Caco-2 (cell line): ENCODE measurements around the gene SYNPO2. TPM values are rescaled to one million over a fixed set of nuclear protein-coding genes. Genes with fewer than 3 reads are reported as not detected.

ENCODE experiments used
- Bru-seq: library from RNA; stranded (reverse); fragments of 400-500 nt; gene quantifications from one replicate; lab custom pipeline; 2021; lab: Mats Ljungman, UMichigan
- BruChase-seq, 2 experiments: library from RNA; stranded (reverse); fragments of 400-500 nt; gene quantifications; one replicate each; lab custom pipeline; 2021; lab: Mats Ljungman, UMichigan
- BruUV-seq: library from RNA; stranded (reverse); fragments of 400-500 nt; replicated peaks from 2 replicates; lab custom pipeline; 2021; lab: Mats Ljungman, UMichigan
- CTCF ChIA-PET: fragments of 300-600 bp; sonication (Branson Sonifier 250); formaldehyde crosslinking; loops from one replicate; lab custom pipeline; 2022; ENCODE audit warnings: antibody characterized with exemption; lab: Charles Lee
- POLR2A ChIA-PET: fragments of 300-600 bp; sonication (Branson Sonifier 250); formaldehyde crosslinking; loops from one replicate; lab custom pipeline; 2022; ENCODE audit warnings: antibody characterized with exemption; lab: Charles Lee
- DNase-seq, 2 experiments: peaks; one replicate each; pipeline versions ENCODE4 v3.0.0 to v3.0.0-alpha.2; 2020 to 2022
- H3K27me3 ChIP-seq: replicated peaks from 2 replicates; pipeline ENCODE4 v1.6.0; 2011; ENCODE audit warnings: low read length; ENCODE audit not compliant: control insufficient read depth, insufficient read depth
- H3K36me3 ChIP-seq: 2 replicates; pipeline ENCODE4 v1.5.1; 2011; ENCODE audit warnings: low read length; ENCODE audit not compliant: control insufficient read depth, insufficient read depth
- H3K4me1 ChIP-seq: fragments of 250-450 bp; sonication (Bioruptor Pico); 2 replicates; pipeline ENCODE4 v1.5.1; 2020; ENCODE audit warnings: mild to moderate bottlenecking
- H3K4me3 ChIP-seq: 2 replicates; pipeline ENCODE4 v1.5.1; 2011; ENCODE audit warnings: low read depth, mild to moderate bottlenecking, control low read depth, low read length
- H3K9me3 ChIP-seq: fragments of 250-450 bp; sonication (Bioruptor Pico); 2 replicates; pipeline ENCODE4 v1.5.1; 2020; ENCODE audit warnings: mild to moderate bottlenecking, moderate library complexity
- H3K27ac Mint-ChIP-seq: one replicate; pipeline ENCODE4 v1.8.0; 2022; ENCODE audit warnings: mixed read lengths; ENCODE audit not compliant: unreplicated experiment
- H3K27me3 Mint-ChIP-seq: one replicate; pipeline ENCODE4 v1.8.0; 2022; ENCODE audit warnings: mixed read lengths; ENCODE audit not compliant: insufficient read depth, unreplicated experiment
- H3K36me3 Mint-ChIP-seq: one replicate; pipeline ENCODE4 v1.8.0; 2022; ENCODE audit warnings: mild to moderate bottlenecking, mixed read lengths; ENCODE audit not compliant: insufficient read depth, unreplicated experiment
- H3K4me1 Mint-ChIP-seq: one replicate; pipeline ENCODE4 v1.8.0; 2022; ENCODE audit warnings: low read depth, mixed read lengths; ENCODE audit not compliant: unreplicated experiment
- H3K4me3 Mint-ChIP-seq: one replicate; pipeline ENCODE4 v1.8.0; 2022; ENCODE audit warnings: mild to moderate bottlenecking, moderate library complexity, mixed read lengths; ENCODE audit not compliant: unreplicated experiment
- H3K9me3 Mint-ChIP-seq: one replicate; pipeline ENCODE4 v1.8.0; 2022; ENCODE audit warnings: mixed read lengths; ENCODE audit not compliant: unreplicated experiment
- CTCF ChIP-seq, 2 experiments: fragments of 200-600 bp in 1 of 2; IDR thresholded peaks; 1 replicate in 1 of 2; 2 replicates in 1 of 2; pipeline versions ENCODE4 v1.5.1 to v1.8.0; 2011 to 2022; ENCODE audit warnings: antibody characterized with exemption in 1 of 2, control low read depth in 1 of 2, inconsistent platforms in 1 of 2, low read depth in 1 of 2, low read length in 1 of 2, mild to moderate bottlenecking in 1 of 2, moderate library complexity in 1 of 2; ENCODE audit not compliant: insufficient read depth in 1 of 2, severe bottlenecking in 1 of 2, unreplicated experiment in 1 of 2
- intact Hi-C: fragments of 100-400 bp; cut with micrococcal nuclease; formaldehyde crosslinking; loops from one replicate; pipeline ENCODE4 v1.10.0; 2022; ENCODE audit not compliant: unreplicated experiment
- long read RNA-seq: library from polyadenylated mRNA; stranded (forward); transcript quantifications from one replicate; pipeline ENCODE4 v2.0.0, GENCODE V29; 2022
- total RNA-seq: library from RNA; stranded (reverse); gene quantifications from 2 replicates; pipeline ENCODE4 v1.2.3, GENCODE V29; 2022

The SYNPO2 gene
- 0.09 and 0.16 TPM in 2 replicates for total RNA-seq
- Bru-seq, nascent RNA: percentile 12 among the genes with signal in this experiment
- percentile 14 among the genes with signal in this experiment for BruChase-seq, experiment 1, labeled RNA remaining after a 2-hour chase
- BruChase-seq, experiment 2, labeled RNA remaining after a 6-hour chase: percentile 11 among the genes with signal in this experiment
- long read RNA-seq: 0 reads

- no peak for TF ChIP-seq CTCF (IDR thresholded peaks at IDR 0.05; ENCODE audit: insufficient read depth in 1 of 2, low read depth in 1 of 2, low read length in 1 of 2, severe bottlenecking in 1 of 2, unreplicated experiment in 1 of 2)
- BruUV-seq: no TSS peak
- ChIA-PET CTCF (interaction anchor here (1.0 kb wide), 1 partner anchor 117 kb away, joined by 9 read pairs; no protein-coding TSS in a partner anchor), POLR2A (interaction anchor here (0.6 to 0.9 kb wide), 2 partner anchors 52 to 53 kb away, joined by 3 to 4 read pairs; partner anchors contain the start of gene SEC24D)
- peak; percentile 62 to 69 for DNase-seq
- no peaks in the 10 kb centered on the region for H3K9me3 Mint-ChIP-seq
- H3K27ac Mint-ChIP-seq: no peak within 1 kb of the TSS
- Histone ChIP-seq H3K4me3 (peak within 1 kb of the TSS; percentile 15), H3K27me3 (no peaks in the 10 kb centered on the region), H3K9me3 (no peaks in the 10 kb centered on the region), H3K36me3 (no peaks in the 10 kb centered on the region), H3K4me1 (no peaks in the 10 kb centered on the region)
- no peaks in the 10 kb centered on the region for H3K36me3 Mint-ChIP-seq
- H3K4me3 Mint-ChIP-seq: peak within 1 kb of the TSS; percentile 75
- intact Hi-C loops: no loop called here
- peaks cover 17% of the 10 kb centered on the region for H3K4me1 Mint-ChIP-seq
- peaks cover 16% of the 10 kb centered on the region for H3K27me3 Mint-ChIP-seq
Measured at GRCh38 chr4:118888666-118889311, at the start of gene SYNPO2. Gene SYNPO2 (plus strand): TSS chr4:118888854. CDS start chr4:118889037, 183 bp downstream.

- intact Hi-C loops: no loop called here
- Histone ChIP-seq H3K4me3 (no peak overlapping the region), H3K4me1 (peaks cover 4% of the 10 kb centered on the region), H3K36me3 (no peaks in the 10 kb centered on the region), H3K27me3 (no peaks in the 10 kb centered on the region), H3K9me3 (no peaks in the 10 kb centered on the region)
- ChIA-PET CTCF (no interaction called here), POLR2A (no interaction called here)
- Mint-ChIP-seq H3K4me1 (no peaks in the 10 kb centered on the region), H3K27me3 (no peaks in the 10 kb centered on the region), H3K9me3 (no peaks in the 10 kb centered on the region), H3K36me3 (peaks cover 17% of the 10 kb centered on the region), H3K4me3 (no peak overlapping the region), H3K27ac (no peak overlapping the region)
- no TSS peak for BruUV-seq
- TF ChIP-seq CTCF (IDR thresholded peaks at IDR 0.05; ENCODE audit: insufficient read depth in 1 of 2, low read depth in 1 of 2, low read length in 1 of 2, severe bottlenecking in 1 of 2, unreplicated experiment in 1 of 2): no peak
- no peak for DNase-seq
Measured at GRCh38 chr4:118839221-118839927, 49.3 kb upstream of the SYNPO2 start.

- H3K36me3 ChIP-seq: no peaks in the 10 kb centered on the region
- CTCF ChIA-PET: no interaction called here
- intact Hi-C loops: no loop called here
- no peak overlapping the region for H3K4me3 ChIP-seq
- TF ChIP-seq CTCF (IDR thresholded peaks at IDR 0.05; ENCODE audit: insufficient read depth in 1 of 2, low read depth in 1 of 2, low read length in 1 of 2, severe bottlenecking in 1 of 2, unreplicated experiment in 1 of 2): no peak
- POLR2A ChIA-PET: no interaction called here
- no peaks in the 10 kb centered on the region for H3K4me1 ChIP-seq
- no peaks in the 10 kb centered on the region for H3K36me3 Mint-ChIP-seq
- H3K4me3 Mint-ChIP-seq: no peak overlapping the region
- H3K4me1 Mint-ChIP-seq: no peaks in the 10 kb centered on the region
- H3K9me3 Mint-ChIP-seq: no peaks in the 10 kb centered on the region
- DNase-seq: no peak
- no peak overlapping the region for H3K27ac Mint-ChIP-seq
- H3K27me3 ChIP-seq: no peaks in the 10 kb centered on the region
- no peaks in the 10 kb centered on the region for H3K9me3 ChIP-seq
- H3K27me3 Mint-ChIP-seq: no peaks in the 10 kb centered on the region
- no TSS peak for BruUV-seq
Measured at GRCh38 chr4:118842055-118842454, 46.6 kb upstream of the SYNPO2 start.
